DMS53 treated with DMSO at 0.1 percent for 48 hours (cell line): ENCODE data around the gene LINGO1.

Experiments used
- DNase-seq: peaks from one replicate; lab custom pipeline; 2025; ENCODE audit not compliant: unreplicated experiment; lab: John Stamatoyannopoulos, UW

LINGO1 gene

DNA sequence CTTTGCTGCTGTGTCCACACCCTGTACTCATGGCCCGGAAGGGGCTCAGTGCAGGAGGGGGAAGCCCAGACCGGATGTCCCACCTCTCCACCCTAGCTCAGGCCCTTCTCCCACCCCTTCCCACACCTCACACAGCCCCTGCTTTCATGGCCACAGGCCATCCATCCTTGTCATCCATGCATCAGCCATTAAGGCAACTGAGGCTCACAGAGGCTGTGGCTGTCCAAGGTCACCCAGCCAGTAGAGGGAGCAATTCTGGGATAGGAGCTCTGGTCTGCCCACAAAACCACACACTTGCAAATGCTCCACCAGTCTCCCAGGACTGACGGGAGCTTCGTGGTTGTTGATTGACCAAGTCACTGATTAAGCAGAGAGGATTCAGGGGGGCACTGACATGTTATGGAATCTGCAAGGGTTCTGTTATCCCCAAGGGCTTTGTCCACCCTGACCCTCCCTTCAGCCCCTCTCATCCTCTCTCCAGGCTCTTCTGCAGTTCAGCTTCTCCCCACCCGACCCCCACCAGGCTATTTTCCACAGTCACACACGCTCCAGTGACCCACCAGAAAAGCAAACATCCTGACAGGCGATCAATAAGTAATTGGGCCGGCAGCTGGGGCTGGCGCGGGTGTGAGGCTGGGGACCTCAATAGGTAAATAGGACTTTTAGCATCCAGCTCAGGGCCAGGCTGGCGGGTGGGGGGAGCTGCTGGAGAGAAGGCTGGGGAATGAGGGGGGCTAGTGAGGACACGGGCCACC lies 15.1 kb downstream of the LINGO1 start:
- DNase-seq = no peak

DNA sequence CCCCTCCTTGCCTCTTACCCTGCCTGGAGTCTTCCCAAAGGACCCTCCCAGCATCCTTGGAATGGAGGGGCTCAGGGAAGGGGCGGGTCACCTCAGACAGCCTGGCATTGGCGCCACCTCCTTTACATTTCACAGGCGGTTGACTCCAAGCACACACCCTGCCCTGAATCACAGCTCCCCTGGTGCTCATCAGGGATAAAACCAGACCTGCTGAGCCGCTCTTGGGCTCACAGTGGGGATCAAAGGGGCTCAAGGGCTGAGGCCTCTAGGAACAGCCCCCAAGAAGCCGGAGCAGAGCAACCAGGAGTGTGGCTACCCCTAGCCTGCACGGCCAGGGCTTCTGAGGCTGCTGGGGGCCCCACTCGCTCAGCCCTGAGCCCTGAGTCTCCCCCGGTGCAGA lies 16.6 kb downstream of the LINGO1 start:
- no peak for DNase-seq

DNA sequence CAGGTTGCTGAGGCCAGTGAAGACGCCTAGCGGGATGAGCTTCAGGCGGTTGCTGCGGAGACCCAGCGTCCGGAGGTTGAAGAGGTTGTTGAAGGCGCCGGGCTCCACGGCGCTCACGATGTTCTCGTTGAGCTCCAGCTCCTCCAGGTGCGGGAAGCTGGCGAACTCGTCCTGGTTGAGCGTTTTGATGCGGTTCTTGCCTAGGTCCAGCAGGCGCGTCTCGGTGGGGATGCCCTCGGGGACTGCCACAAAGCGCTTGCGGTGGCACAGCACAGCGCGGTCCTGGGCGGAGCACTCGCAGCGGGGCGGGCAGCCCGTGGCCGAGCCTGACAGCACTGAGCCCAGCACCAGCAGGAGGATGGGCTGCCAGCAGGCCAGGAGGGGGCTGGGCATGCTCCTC lies 17.2 kb downstream of the LINGO1 start:
- DNase-seq = no peak

DNA sequence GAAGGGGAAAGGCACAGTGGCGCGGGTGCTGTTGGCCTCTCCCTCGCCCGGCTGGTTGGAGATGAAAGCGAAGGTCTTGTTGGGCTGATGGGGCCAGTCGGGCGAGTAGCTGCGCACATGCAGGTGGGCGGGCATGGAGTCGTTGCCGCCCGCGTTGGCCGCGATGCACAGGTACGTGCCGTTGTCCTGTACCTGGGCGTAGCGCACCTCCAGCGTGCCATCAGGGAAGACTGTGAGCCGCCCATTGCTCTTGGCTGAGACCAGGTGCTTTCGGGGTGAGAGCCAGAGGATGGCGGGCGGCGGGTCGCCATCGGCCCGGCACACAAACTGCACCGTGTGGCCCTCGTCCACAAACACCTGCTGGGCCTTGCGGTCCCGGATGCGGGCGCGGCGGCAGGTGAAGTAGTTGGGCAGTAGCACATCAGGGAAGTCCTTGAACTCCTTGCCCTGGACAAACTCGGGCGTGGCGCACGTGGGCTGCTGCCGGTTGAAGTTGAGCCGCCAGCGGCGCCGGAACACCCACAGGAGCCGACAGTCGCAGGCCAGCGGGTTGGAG lies 18.4 kb downstream of the LINGO1 start:
- no peak for DNase-seq

DNA sequence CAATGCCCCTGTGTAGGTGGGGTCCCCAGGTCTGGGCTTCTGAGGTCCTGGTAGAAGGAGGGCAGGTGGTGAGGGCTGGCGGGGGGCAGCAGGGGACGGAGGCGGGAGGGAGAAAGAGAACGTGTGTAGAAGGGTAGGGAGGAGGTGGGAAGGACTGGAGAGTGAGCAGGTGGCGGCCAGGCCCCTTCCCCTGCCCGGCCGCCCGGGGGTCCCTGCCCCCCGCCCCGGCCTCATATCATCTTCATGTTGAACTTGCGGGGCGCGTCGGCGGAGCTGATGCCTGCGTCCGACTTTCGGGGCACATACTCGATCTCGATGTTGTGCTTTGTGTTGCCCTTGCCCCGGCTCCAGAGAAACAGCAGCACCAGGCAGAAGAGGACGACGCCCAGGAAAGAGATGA lies 18.9 kb downstream of the LINGO1 start:
- no peak for DNase-seq

DNA sequence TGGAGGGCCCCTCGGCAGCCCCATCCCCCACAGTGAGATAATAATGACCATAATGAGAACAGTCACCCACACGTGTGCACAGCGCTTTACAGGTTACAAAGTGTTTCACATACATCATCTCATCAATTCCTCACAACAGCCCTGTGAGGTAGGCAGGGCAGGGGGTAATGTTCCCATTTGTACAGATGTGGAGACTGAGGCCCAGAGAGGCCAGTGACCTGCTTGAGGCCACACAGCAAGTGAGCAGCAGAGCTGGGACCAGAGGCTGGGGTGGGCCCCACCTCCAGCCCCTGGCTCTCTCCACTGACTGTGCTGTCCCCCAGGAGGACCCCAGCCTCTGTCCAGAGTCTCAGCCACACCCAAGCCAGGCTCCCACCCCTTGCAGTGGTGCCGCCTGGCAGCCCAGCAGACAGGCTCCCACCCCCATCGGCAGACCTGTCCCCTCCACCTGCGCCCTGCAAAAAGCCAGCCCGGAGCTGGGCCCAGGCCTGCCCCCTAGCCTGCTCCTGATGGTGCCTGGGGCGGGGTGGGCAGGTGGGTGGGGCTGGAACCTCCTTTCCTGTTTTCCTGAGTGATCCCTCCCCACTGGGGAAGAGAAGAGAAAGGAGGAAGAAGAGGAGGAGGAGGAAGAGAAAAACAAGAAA lies 19.6 kb downstream of the LINGO1 start:
- DNase-seq = no peak

DNA sequence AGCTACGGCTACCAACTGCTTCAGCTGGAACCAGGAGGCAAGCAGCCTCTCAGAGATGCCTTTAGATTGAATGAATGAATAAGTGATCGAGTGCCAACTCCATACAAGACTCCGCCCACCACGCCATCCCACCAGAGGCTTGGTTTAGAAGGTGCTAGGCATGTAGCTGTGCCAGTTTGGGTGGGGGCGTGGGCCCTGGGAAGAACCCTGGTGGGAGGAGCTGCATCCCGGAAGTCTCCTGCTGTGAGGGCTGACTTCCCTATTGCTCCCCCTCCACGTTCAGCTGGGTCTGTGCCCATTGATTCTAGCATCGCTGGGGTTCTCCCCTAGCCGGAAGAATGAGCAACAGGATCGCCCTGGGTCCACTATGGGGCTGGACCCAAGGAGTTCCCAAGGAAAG lies 20.9 kb downstream of the LINGO1 start:
- no peak for DNase-seq

DNA sequence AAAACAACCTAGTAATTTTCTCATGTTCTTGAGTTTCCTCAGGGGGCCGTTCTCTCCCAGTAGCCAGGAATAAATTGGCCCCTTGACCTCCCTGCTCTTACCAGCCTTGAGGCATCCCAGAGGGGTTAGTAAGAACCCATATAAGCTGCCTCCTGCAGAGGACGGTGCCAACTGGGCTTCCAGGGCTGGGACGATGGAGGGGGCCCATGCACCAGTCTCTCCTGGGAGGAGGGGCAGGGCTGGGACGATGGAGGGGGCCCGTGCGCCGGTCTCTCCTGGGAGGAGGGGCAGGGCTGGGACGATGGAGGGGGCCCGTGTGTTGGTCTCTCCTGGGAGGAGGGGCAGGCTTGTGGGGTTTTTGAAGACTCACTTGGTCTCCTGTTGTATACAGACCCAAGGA lies 22.0 kb downstream of the LINGO1 start:
- DNase-seq = no peak

DNA sequence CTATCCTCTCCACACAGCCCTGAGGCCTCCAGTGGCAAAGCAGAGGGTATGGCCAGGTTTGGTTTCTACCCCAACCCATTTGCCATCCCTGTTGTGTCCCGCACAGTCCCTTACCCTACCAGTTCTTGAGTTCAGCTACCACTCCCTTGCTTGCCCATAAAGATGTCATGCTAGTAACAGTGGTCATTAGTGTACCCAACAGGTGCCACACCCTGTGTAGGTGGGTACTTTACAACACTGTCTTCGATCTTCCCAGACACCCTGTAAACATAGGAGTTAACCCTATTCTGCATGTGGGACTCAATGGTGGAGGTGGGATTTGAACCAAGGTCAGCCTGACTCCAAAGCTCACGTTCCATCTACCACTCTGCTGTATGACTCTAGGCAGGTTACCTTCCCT lies 23.2 kb downstream of the LINGO1 start:
- DNase-seq = no peak

DNA sequence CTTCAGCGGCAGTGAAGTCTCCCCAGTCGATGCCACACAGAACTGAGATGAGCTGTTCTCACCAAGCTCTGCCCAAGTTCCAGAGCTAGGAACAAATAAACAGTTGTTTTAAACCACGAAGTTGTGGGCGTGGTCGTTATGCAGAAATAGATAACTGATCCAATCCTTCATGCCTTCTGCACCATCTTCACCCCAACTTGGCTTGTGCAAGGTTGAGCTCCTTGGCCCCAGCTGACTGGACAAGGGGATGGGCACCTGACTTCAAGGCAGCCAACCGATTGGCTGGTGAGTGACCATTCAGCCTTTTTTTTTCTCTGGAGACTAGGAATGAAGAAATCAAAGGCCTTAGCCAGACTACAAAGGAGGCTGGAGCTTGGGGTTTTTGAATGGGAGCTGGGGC lies 23.9 kb downstream of the LINGO1 start:
- DNase-seq = no peak

DNA sequence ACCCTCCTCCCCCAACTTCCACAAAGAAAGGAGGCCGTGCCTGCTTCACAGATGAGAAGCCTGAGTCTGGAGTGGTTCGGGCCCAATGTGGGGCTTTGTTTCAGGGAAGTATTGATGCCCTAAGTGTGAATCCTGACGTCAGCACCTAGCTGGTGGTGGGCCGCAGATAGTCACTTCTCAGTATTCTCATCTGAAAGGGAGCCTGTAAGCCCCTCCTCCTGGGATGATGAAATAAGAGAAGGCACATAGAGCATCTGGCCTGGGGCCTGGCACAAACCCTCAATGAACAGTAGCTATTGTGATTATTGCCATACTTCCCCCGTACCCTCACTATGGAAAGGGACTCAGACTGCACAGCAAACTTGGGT lies 24.8 kb downstream of the LINGO1 start:
- DNase-seq = no peak

DNA sequence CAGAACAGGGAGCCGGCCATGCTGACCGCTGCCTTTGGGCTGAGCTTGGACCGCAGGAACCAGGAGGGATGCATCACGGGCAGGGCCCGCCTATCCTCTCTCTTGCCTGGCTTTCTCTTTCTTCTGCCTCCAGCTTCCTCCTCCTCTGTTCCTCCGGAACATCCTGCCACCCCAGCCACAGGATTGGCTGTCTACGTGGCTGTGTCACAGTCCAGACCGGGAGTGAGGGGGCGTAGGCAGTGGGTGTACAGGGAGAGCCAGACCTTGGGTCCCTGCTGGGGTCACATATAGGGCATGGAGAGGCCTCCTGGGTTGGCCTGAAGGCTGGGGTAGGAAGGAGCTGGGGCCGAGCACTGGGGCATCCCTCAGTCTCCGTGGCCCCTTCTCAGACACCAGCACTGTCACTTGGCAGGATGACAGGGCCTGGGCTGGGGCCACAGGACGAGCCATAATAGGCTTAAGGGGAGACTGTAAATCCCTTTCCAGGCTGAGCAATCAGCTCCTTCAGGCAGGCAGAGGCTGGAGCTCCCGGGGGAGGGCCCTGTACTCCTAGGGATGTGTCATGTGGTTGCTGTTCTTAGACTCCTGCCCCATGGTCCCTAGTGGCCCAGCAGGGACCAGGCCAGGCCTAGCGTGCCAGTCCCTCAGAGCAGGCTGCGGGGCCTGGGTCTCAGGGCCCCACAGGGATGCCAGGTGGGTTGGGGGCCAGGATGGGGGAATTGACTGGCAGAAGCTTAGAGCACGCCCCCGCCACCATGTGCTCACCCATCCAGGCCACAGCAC lies 25.4 kb downstream of the LINGO1 start:
- no peak for DNase-seq

DNA sequence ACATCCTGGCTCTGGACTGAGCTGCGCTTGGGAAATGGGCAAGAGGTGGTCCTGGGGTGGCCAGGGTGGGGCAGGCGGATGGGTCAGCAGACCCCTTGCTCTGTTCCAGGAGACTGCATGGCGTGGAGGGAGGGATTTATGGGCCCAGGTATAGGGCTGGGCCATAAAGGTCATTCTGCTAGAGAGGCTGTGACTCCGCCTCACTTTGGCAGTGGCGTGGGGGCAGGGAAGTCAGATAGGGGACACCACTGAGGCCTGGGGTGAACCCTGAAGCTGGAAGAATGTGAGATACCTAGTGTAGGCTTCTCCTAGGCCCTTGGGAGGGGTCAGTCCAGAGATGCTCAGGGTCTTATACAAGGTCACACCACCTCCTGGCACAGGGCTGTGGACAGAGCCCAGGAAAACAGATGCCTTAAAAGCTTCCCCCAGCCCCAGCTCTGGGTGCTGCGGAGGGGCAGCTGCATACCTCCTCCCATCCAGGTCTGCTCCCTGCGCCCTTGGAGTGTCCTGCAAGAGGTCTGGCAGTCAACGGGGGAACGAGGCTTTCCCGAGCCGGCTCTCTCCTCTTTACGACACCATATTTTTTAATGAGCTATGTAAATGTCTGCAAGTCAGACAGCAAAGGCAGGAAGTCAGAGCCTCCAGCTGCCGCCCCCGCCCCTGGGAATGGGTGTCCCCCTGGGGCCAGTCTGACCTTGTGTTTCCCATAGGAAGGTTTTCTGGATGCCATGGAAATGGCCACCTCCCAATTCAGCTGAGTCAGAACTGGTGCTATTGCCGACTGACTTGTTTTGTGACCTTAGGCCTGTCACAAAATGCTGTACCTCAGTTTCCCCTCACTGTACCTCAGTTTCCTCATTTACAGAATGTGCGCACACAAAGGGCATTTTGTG lies 26.3 kb downstream of the LINGO1 start:
- no peak for DNase-seq

DNA sequence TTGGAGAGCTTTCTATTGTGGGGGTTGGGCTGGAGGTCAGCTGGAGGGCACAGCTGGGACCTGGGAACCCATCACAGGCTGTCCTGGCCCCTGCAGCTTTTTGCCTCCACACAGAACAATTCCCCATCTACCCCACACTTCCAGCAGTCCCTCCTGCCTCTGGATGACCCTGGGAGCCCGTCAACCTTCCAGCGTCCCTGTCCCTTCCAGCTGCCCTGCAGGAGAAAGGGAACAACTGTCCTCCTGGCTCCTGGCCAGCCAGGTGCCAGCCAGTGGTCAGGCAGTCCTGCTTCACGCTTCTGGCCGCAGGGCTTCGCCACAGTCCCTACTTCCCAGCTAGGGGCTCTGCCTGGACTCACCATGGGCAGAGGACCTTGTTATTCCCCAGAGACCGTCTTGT lies 27.2 kb downstream of the LINGO1 start:
- no peak for DNase-seq

DNA sequence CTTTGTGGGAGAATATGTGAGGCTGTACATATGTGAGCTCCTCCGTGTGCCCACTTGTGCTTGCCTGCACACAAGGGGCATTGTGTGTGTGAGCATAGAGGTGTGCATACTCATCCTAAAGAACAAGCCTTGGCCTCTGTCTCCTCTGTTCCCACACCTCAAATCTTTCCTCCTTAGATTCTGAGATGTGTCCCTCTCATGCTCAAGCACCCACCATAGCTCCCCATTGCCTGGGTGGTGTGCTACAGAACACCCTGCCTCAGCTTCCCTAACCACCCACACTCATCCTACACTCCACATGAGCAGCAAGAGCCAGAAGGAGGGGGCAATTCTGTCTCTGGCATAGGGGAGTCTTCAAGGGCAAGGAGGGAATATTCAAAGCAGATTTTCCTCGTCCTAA lies 27.7 kb downstream of the LINGO1 start:
- no peak for DNase-seq

DNA sequence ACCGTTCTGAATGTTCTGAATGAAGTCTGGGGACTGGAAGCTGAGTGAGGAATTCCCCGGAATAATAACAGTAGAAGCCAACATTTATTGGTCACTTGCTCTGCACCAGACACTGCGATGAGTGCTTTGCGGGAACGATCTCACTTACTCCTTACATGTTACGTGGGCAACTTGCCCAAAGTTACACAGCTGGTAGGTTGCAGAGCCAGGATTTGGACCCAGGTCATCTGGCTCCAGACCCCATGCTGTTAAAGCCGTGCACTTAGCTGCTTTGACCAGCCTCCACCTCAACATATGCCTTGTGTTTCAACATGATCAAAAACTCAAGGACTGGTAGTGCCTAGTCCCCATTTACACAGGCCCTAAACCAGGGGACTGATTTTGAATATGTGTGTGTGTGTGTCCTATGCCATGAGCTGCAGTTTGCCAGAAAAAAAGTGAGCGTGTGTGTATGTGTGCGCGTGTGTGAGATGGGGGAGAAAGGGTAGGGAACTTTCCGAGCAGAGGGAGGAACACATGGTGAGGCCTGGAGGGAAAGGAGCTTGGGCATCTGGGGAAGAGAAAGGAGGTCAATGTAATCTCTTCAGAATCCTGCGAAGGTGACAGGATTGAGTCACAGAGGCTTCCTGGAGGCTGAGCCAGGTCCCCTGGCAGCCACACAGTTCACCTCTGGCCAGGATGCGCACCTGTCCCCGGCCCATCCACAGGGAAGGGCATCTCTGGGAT lies 28.9 kb downstream of the LINGO1 start:
- DNase-seq = no peak

DNA sequence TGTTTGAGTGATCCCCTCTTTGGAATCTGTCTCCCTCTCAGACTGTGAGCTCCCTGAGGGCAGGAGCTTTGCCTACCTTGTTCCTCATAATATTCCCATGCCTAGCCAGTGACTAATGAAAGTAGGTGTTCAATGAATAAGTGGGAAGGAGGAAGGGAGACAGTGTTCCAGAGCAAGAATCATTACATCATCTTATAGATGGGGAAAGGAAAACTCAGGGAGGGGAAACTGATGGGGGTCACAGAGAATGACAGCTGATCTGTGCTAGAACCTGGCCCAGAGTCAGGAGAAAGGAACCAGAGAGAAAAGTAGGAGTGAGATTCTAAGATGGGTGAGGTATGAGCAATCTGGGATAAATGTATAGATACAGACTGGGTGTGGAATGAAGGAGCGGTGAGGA lies 29.9 kb downstream of the LINGO1 start:
- DNase-seq = no peak

DNA sequence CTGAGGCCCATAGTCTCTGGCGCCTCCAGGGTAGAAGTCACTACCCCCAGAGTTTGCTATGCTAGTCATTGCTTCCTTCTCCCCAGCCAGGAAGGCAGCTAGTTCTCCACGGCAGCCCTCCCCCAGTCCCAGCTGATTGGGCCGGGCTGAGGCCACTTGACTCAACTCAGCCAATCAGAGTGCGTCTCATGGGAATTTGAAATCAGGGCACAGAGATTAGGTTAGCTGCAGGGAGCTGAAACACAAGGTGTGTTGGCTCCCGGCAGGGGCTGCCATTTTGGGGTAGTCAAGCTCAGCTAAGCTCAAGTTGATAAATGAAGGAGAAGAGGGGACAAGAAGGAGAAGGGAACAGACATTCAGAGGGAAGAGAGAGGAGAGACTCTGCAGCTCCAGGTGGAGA lies 32.8 kb downstream of the LINGO1 start:
- DNase-seq = no peak

DNA sequence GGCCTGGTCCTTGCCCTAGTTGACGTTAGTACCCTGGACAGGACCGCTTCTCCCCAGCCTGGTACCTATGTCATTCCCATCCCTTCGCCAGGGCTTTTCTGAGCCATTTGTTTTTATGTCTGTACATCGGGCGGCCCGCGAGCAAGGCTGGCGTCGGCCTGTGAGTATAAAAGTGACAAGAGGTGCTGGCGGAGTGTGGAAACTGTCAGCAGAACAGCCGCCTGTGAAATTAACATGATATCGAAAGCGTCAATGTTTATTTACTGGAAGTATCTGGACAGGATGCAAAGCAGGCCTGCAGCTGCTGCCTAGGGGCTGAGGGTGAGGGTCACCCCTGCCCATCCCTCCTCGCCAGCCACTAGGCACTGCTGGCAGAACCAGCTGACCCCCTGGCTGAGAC lies 33.4 kb downstream of the LINGO1 start:
- DNase-seq = no peak

DNA sequence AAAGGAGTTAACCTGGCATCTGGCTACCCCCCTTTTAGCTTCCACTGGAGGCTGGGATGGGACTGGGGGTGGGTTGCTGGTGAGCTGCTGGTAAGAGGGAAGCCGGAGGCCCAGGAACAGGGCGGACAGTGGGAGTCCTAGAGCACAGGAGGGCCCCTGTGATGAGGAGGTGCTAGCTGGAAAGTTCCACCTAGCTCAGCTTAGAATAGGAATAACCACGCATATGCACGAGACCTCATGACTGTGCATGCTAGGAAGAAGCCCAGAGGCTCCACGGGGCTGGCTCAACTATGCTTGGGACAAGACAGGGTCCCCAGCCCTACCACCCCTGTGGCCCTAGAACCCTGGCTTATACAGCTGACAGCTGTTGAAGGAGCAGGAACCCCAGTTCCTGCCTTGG lies 34.1 kb downstream of the LINGO1 start:
- DNase-seq = no peak
